Lower lobe of right lung (tissue), 2 donors: Measurements from ENCODE around the gene TRIM69. TPM values are rescaled to one million over a fixed set of nuclear protein-coding genes. Genes with fewer than 3 reads are reported as not detected.
A peak's percentile ranks its signal among the peaks of the same experiment; 100 is the strongest.
"Not testable (repeated sequence)": the region's sequence is repeated elsewhere in the genome, so short reads cannot be mapped to it uniquely, and the experiment has no call there.

Experiments
- ATAC-seq, 2 donors: fragments of 200-7000 bp; cut with Tn5 transposase; one replicate each; pipeline ENCODE4 v1.9.1; 2020 to 2022; ENCODE audit warnings: mild to moderate bottlenecking in 2 of 2, moderate library complexity in 2 of 2
- DNase-seq: peaks from one replicate; pipeline ENCODE4 v3.0.0-alpha.2; 2020
- H3K27ac ChIP-seq: fragments of 200-600 bp; one replicate; pipeline ENCODE4 v1.8.0; 2022
- H3K27me3 ChIP-seq: fragments of 200-600 bp; one replicate; pipeline ENCODE4 v1.8.0; 2022; ENCODE audit warnings: low read depth
- H3K36me3 ChIP-seq: fragments of 200-600 bp; one replicate; pipeline ENCODE4 v1.8.0; 2022; ENCODE audit warnings: mild to moderate bottlenecking
- H3K4me1 ChIP-seq: fragments of 200-600 bp; one replicate; pipeline ENCODE4 v1.8.0; 2022
- H3K4me3 ChIP-seq: fragments of 200-600 bp; one replicate; pipeline ENCODE4 v1.8.0; 2022; ENCODE audit warnings: mild to moderate bottlenecking
- H3K9me3 ChIP-seq: fragments of 200-600 bp; one replicate; pipeline ENCODE4 v1.8.0; 2022
- CTCF ChIP-seq: fragments of 200-600 bp; IDR thresholded peaks from one replicate; pipeline ENCODE4 v1.8.0; 2022; ENCODE audit warnings: antibody characterized with exemption, mild to moderate bottlenecking
- intact Hi-C: fragments of 100-400 bp; cut with DNase I; formaldehyde crosslinking; loops from one replicate; pipeline ENCODE4 v1.11.0; 2022
- total RNA-seq: library from RNA; stranded (reverse); fragmentation: NEBNext Ultra II Directional; extraction: Animal tissue kit (Norgen Biotek cat#: 25700); gene quantifications from one replicate; pipeline ENCODE4 v1.2.1, GENCODE V29; 2021
- donor health status: DM: no; HTN: yes; CAD: no; lungs with severe emphysema.

TRIM69 gene
- total RNA-seq, 1 donor from 2014 or later = 27.2 TPM

DNA sequence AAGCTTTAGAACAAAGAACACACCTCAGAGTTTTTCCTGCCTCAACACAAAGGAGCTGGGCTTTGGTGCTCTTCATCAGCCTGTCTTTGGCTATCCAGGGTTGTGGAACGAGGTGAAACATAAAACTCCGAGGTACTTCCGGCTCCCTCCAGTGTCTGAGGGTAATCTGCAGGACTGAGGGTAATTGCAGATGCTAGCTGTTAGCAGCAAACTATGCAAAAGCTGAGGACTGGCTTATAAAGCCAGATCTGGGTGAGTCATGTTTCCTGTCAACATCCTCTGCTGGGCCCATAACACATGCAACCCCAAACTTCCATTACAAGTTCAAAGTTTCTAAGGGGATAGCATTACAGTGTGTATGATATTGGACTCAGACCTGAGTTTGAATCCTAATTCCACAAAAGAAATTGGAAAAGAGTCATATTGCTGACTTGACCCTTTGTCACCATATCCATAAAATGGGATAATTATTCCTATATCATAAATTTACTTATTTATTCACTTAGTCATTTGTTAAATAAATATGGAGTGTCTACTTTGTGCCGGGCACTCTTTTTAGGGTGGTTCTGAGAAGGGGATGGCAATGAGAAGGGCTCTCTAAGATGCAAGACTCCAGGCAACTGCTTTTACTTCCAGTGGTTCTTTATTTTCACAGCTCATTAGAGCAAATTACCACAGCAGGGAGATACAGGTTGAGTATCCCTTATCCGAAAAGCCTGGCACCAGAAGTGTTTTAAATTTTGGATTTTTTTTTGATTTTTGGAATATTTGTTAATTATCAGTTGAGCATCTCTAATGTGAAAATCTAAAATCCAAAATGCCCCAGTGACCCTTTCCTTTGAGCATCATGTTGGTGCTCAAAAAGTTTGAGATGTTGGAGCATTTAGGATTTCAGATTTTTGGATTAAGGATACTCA, 9.5 kb upstream of the TRIM69 start:
- ATAC-seq (peak; percentile 16), DNase-seq (no peak)
- intact Hi-C loops = no loop called here
- peaks cover 67% of the 10 kb centered on the region for H3K4me1 ChIP-seq
- no peaks in the 10 kb centered on the region for H3K9me3 ChIP-seq
- H3K27ac ChIP-seq = peak overlapping the region; percentile 97
- H3K36me3 ChIP-seq = no peaks in the 10 kb centered on the region
- H3K27me3 ChIP-seq = no peaks in the 10 kb centered on the region
- no peak for TF ChIP-seq CTCF
- peak overlapping the region; percentile 27 for H3K4me3 ChIP-seq

DNA sequence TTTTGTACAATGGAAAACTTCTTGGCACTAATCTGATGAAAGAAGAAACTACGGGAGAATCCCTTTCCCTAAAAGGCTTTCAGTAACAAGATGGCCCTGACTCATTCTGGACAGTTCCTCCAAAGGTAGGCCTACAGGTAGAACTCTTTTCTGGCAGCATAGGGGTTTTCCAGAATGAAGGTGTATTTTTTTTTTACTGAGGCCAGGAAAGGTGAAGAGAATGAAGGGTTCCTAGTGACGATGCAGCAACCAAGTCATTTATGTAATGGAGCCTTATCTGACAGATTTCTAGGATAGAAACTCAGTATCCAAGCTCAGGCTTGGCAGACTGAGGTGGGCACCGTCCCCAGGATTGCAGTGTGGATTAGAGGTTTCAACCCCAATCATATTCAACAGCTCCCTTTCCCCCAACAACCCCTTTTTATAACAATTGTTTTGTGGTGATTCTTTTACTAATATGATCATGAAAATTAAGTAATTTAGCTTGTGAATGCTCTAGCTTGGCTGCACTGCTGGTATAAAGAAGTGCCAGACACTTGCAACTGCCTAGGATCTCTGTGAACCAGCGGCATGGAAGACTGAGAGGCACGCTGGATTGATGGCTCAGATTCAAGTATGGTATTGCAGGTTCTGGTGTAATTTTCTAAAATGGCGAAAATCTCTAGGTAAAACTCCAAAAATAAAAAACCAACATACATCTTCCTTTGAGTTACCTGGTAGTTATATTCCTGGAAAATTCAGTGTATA, 8.7 kb upstream of the TRIM69 start:
- intact Hi-C loops = no loop called here
- DNase-seq (no peak), ATAC-seq (no peak)
- TF ChIP-seq CTCF = no peak
- no peaks in the 10 kb centered on the region for H3K9me3 ChIP-seq
- H3K27ac ChIP-seq = peak overlapping the region; percentile 97
- no peaks in the 10 kb centered on the region for H3K36me3 ChIP-seq
- peak overlapping the region; percentile 87 for H3K4me3 ChIP-seq
- peaks cover 67% of the 10 kb centered on the region for H3K4me1 ChIP-seq
- no peaks in the 10 kb centered on the region for H3K27me3 ChIP-seq

GRCh38 chr15:44728232-44728575, 8.1 kb upstream of the TRIM69 start:
- ATAC-seq, DNase-seq, intact Hi-C loops, H3K36me3 ChIP-seq, H3K27me3 ChIP-seq, H3K9me3 ChIP-seq: not testable (repeated sequence)
- H3K4me3 ChIP-seq = peak overlapping the region; percentile 87
- peak overlapping the region; percentile 97 for H3K27ac ChIP-seq
- peaks cover 66% of the 10 kb centered on the region for H3K4me1 ChIP-seq

DNA sequence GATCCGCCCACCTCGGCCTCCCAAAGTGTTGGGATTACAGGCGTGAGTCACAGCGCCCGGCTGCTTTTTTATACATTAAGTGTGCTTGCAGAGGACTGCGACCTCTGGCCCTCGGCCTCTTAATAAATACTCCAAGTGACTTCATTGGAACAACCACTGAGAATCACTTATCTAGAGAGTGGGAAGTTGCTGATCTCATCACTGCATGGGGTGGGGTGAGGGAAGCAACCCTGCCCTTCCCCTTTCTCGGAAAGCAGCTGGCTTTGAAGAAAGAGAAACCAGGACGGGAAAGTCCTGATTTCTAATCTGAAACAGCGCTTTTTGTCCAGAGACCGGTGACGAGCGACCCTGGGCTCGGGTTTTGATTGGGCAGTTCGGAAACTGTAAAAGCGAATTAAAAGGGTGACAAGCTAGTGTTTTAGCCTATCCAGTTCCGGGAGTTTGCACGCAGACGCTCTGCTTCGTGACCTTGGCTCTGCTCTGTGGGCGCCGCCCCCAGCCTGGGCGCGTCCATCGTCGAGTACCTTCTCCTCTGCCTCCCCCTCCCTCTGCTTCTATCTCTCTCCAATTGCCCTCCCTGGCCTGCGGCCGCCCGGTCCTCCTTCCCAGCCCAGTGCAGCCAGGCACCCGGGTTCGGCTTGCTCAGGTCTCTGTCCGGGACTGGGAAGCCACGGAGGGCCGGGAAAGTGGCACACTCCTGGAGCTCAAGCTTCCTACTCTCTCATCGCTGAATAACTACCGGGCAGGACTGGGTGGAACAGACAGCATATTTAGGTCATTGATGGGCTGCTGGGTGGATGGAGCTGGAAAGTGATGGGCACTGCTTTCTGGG, 7.5 kb upstream of the TRIM69 start:
- DNase-seq = peak; percentile 97
- ATAC-seq = peak; percentile 95 to 97
- Histone ChIP-seq H3K27me3 (no peaks in the 10 kb centered on the region), H3K4me3 (peak overlapping the region; percentile 87), H3K4me1 (peaks cover 60% of the 10 kb centered on the region), H3K9me3 (no peaks in the 10 kb centered on the region), H3K27ac (peak overlapping the region; percentile 97), H3K36me3 (no peaks in the 10 kb centered on the region)
- intact Hi-C loops = no loop called here
- TF ChIP-seq CTCF = no peak

- DNase-seq (peak; percentile 53), ATAC-seq (peak; percentile 25 to 30)
- Histone ChIP-seq H3K27ac (peak overlapping the region; percentile 97), H3K9me3 (no peaks in the 10 kb centered on the region), H3K4me3 (peak overlapping the region; percentile 87), H3K36me3 (no peaks in the 10 kb centered on the region), H3K27me3 (no peaks in the 10 kb centered on the region), H3K4me1 (peaks cover 56% of the 10 kb centered on the region)
- no peak for TF ChIP-seq CTCF
- intact Hi-C loops = loop anchor here (10.0 kb wide), 1 partner anchor 65 kb away; the partner anchor contains the start of gene SPG11
Measured at GRCh38 chr15:44729408-44730127, 6.8 kb upstream of the TRIM69 start.
